Nephron (organoid): ENCODE data around the gene CADPS.

Experiments
- H3K27ac Mint-ChIP-seq, 3 experiments: 2 replicates each; pipeline ENCODE4 v1.8.0; 2020; ENCODE audit warnings: mixed read lengths in 3 of 3, mild to moderate bottlenecking in 2 of 3, moderate library complexity in 1 of 3
- H3K27me3 Mint-ChIP-seq: 2 replicates; pipeline ENCODE4 v1.8.0; 2021; ENCODE audit warnings: low read depth, mild to moderate bottlenecking, moderate library complexity, mixed read lengths
- H3K36me3 Mint-ChIP-seq: 2 replicates; pipeline ENCODE4 v1.8.0; 2020; ENCODE audit warnings: low read depth, mixed read lengths
- H3K4me1 Mint-ChIP-seq: 2 replicates; pipeline ENCODE4 v1.8.0; 2020; ENCODE audit warnings: mixed read lengths
- H3K4me3 Mint-ChIP-seq, 3 experiments: 2 replicates each; pipeline ENCODE4 v1.8.0; 2020; ENCODE audit warnings: mild to moderate bottlenecking in 3 of 3, mixed read lengths in 3 of 3, moderate library complexity in 2 of 3
- H3K9me3 Mint-ChIP-seq: 2 replicates; pipeline ENCODE4 v1.8.0; 2020; ENCODE audit warnings: mixed read lengths
- CTCF ChIP-seq, 3 experiments: fragments of 200-600 bp; sonication (generic); IDR thresholded peaks; one replicate each; pipeline ENCODE4 v1.5.0; 2021; ENCODE audit warnings: antibody characterized with exemption in 3 of 3; ENCODE audit not compliant: unreplicated experiment in 3 of 3

CADPS gene

GRCh38 chr3:62562017-62562416, 313.2 kb downstream of the CADPS start:
- Mint-ChIP-seq H3K4me3 (no peak overlapping the region), H3K9me3 (no peaks in the 10 kb centered on the region), H3K36me3 (no peaks in the 10 kb centered on the region)

GRCh38 chr3:62559831-62560445, 315.3 kb downstream of the CADPS start:
- Mint-ChIP-seq H3K4me3 (no peak overlapping the region), H3K9me3 (no peaks in the 10 kb centered on the region), H3K4me1 (no peaks in the 10 kb centered on the region), H3K36me3 (no peaks in the 10 kb centered on the region), H3K27ac (no peak overlapping the region), H3K27me3 (peaks cover 8% of the 10 kb centered on the region)
- peak; percentile 59 to 69 (median 62) for TF ChIP-seq CTCF (IDR thresholded peaks at IDR 0.05; ENCODE audit: unreplicated experiment in 3 of 3)

More at GRCh38 chr3:62562017-62562416, 313.2 kb downstream of the CADPS start:
- Mint-ChIP-seq H3K27ac (no peak overlapping the region), H3K4me1 (no peaks in the 10 kb centered on the region), H3K27me3 (peaks cover 8% of the 10 kb centered on the region)
- TF ChIP-seq CTCF (IDR thresholded peaks at IDR 0.05; ENCODE audit: unreplicated experiment in 3 of 3) = no peak

GRCh38 chr3:62558549-62559112, 316.6 kb downstream of the CADPS start:
- peak; percentile 65 to 76 (median 70) for TF ChIP-seq CTCF (IDR thresholded peaks at IDR 0.05; ENCODE audit: unreplicated experiment in 3 of 3)
- Mint-ChIP-seq H3K27me3 (peaks cover 8% of the 10 kb centered on the region), H3K36me3 (no peaks in the 10 kb centered on the region), H3K4me1 (no peaks in the 10 kb centered on the region), H3K9me3 (no peaks in the 10 kb centered on the region), H3K4me3 (no peak overlapping the region), H3K27ac (no peak overlapping the region)

- H3K4me1 Mint-ChIP-seq = no peaks in the 10 kb centered on the region
- H3K4me3 Mint-ChIP-seq = no peak overlapping the region
- no peak overlapping the region for H3K27ac Mint-ChIP-seq
- H3K36me3 Mint-ChIP-seq = no peaks in the 10 kb centered on the region
- no peaks in the 10 kb centered on the region for H3K9me3 Mint-ChIP-seq
- peaks cover 11% of the 10 kb centered on the region for H3K27me3 Mint-ChIP-seq
- no peak for TF ChIP-seq CTCF (IDR thresholded peaks at IDR 0.05; ENCODE audit: unreplicated experiment in 3 of 3)
These were observed 317.2 kb downstream of the CADPS start for GRCh38 chr3:62557983-62558382.

GRCh38 chr3:62557450-62557849, 317.8 kb downstream of the CADPS start:
- H3K36me3 Mint-ChIP-seq = no peaks in the 10 kb centered on the region
- no peaks in the 10 kb centered on the region for H3K4me1 Mint-ChIP-seq
- peaks cover 11% of the 10 kb centered on the region for H3K27me3 Mint-ChIP-seq
- no peak for TF ChIP-seq CTCF (IDR thresholded peaks at IDR 0.05; ENCODE audit: unreplicated experiment in 3 of 3)
- no peak overlapping the region for H3K27ac Mint-ChIP-seq
- no peaks in the 10 kb centered on the region for H3K9me3 Mint-ChIP-seq
- no peak overlapping the region for H3K4me3 Mint-ChIP-seq
